NCI-H226 (cell line): ENCODE measurements around the gene SH3BP4.

Experiments
- DNase-seq: peaks from one replicate; pipeline ENCODE4 v3.0.0-alpha.2; 2015

Gene SH3BP4

GRCh38 chr2:235024931-235025773 is 73.3 kb downstream of the SH3BP4 start:
- no peak for DNase-seq

DNA sequence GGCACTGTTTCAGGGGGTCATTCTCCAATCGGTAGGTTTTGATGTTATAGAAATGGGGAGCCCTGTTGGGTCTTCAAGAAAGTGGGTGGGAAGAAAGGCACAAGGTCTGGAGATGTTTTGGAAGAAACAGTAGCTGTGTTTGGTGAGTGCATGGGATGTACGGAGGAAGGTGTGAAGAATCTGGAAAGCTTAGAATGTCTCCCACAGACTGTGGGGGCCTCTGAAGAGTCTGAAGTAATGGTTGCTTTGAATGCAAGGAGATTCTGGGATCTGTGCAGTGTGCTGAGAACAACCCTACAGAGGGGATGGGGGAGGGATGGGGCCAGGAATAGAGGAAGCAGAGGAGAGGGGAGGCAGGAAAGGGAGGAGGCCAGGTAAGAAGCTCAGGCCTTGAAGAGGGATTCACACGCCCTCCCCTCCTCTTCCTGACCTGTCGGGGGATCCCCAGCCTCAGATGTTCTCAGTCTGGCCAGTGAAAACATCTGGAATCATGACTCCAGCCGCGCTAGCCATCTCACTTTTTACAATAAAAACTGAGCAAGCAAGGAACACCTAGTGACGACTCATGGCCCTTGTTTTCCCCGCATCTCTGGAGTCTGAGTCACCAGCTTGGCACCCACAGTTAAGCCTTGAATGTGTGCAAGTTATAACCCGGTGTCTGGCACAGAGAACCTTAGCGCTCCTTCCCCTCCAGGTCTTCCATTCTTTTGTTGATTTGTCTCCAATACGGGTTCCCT is 74.2 kb downstream of the SH3BP4 start:
- DNase-seq: peak; percentile 88

GRCh38 chr2:235026649-235027557 is 75.1 kb downstream of the SH3BP4 start:
- DNase-seq: peak; percentile 94

- DNase-seq: peak; percentile 85
Measured at GRCh38 chr2:235027558-235028214, 75.9 kb downstream of the SH3BP4 start.

DNA sequence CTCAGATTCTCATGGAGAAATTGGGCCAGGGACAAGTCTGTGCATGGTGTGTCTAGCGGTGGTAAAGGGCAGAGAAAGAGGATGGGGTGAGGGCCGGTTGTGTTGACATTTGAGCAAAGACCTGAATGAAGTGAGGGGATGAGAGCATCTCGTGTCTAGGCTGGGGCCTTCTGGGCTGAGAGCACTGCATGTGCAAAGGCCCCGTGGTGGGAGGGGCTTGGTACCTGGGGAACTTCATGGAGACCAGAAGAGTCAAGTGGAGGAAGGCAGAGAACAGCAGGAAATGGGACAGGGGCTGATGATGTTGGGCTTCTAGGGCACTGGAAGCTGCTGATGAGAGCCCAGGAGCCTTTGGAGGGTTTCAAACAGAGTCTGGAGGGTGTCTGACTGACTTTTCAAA is 76.8 kb downstream of the SH3BP4 start:
- no peak for DNase-seq

DNA sequence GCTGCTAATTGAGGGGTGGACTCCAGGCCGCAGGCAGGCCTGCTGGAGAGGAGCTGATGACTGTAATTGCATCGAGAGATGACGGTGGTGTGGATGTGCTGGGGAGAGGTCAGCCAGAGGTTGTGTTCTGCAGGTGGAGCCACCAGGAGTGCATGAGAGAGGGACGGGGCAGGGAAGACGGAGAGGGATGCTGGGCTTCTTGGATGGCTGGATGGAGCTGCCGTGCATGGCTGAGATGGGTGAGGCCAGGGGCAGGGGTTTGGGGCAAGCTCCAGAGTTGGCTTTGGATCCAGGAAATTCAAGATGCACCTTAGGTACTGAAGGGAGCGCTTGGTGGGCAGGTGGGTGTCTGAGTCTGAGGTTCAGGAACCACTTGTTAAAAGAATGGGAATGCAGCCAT is 77.2 kb downstream of the SH3BP4 start:
- DNase-seq: no peak

- no peak for DNase-seq
Measured at GRCh38 chr2:235030126-235030525, 78.3 kb downstream of the SH3BP4 start.

GRCh38 chr2:235030936-235031335 is 79.1 kb downstream of the SH3BP4 start:
- DNase-seq: no peak

DNA sequence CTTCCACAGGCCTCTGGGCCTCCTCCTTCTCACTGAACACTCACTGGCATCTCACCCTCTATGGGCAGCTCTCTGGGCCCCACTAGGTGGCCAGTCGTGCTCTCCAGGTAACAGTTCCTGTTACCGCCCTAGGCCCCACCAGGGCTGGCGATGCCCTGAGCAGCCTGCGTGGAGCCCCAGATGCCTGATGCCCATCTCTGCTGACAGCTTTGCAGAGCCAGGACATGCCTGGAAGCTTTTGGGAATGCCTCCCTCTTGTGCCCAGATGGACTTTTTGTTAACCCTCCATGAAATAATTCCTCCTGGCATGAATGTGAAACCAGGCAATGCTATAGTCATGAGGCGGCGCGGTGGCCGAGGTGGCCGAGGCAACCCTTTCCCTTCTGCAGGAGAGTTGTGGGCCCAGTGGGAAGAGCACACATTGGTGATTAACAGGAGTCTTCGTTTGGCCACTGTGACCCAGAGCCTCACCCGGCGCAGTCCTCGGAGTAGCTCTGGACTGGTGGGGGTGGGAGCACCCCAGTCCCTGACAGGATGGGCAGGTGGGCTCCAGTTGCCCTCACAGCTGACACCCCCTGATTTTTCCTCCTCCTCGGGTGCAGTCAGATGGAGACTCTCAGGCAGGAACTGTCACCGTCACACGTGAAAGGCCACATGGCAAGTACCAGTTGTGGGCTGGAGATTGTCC is 80.0 kb downstream of the SH3BP4 start:
- no peak for DNase-seq

DNA sequence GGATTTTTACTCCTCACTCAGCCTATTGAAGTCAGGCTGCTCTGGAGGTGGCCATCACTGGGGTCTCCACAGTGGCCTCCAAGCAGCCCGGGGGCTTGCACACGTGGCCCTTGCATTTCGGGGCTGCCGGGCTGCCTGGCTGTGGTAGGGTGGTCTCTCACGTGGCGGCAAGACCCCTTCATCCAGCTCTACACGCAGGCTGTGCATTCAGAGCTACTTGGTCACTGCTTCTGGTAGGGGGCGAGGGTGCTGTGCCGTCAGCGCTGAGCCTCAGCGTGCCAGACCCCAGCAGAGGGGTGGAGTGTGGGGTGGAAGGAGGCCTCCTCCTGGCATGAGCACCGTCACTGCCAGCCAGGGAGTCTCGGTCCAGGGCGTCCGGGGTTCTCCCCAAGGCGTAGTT is 80.6 kb downstream of the SH3BP4 start:
- no peak for DNase-seq

GRCh38 chr2:235032949-235033348 is 81.1 kb downstream of the SH3BP4 start:
- no peak for DNase-seq

DNA sequence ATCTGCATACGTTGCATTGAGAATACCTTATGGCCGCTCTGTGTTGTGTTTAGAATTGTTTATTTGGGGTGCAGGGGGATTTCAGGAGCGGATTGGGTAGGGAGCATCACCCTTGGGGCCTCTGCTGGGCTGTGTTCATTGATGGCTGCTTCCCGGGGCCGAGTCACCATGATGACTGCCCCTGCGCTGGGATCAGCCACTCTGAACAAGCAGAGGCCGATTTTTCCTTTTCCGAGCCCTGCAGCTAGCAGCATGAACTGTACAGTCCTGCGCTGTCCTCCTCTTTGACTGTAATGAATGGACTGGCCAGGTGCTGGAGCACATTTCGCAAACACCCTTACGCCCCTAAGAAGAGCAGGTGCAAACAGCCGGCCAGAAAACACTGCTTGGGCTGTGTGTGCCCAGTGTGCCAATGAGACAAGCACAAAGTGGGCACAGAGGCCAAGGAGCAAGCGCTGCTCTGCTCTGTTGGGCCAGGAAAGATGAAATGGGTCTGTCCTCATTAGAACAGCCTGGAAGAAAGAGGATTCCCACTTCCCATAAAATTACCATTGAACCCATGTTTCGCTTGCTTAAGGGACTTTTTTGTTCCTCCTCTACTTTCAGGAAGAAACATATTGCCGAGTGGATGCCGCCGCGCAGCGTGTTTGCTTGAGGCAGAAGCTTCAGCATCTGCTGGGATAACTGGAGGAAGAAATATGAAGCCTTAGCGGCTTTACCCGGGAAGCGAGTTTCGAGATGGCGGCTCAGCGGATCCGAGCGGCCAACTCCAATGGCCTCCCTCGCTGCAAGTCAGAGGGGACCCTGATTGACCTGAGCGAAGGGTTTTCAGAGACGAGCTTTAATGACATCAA is 82.7 kb downstream of the SH3BP4 start:
- DNase-seq: no peak

DNA sequence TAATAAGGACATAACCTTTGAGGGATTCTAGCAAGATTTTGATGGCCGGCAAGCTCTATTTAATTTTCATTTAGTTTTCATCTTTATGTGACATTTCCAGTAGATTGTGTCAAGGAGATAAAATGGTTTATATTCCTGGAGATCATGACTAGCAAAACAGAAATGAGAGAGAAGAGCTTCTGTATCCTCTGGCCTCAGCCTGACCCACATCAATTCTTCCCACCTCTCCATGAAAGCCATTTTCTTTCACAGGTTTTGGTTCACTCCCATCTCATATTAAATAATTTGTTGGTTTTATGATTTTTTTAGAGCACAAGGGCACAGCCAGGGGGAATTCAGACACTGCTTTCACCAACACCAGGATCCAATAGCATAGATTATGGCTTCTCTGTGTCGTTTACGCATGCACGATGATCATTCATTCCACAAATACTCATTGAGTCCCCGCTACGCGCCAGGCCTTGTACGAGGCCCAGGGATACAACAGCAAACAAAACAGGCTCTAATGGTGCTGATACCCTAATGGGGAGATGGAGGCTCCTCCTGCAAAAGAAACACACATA is 85.9 kb downstream of the SH3BP4 start:
- no peak for DNase-seq

- no peak for DNase-seq
Measured at GRCh38 chr2:235041221-235041917, 89.6 kb downstream of the SH3BP4 start.

DNA sequence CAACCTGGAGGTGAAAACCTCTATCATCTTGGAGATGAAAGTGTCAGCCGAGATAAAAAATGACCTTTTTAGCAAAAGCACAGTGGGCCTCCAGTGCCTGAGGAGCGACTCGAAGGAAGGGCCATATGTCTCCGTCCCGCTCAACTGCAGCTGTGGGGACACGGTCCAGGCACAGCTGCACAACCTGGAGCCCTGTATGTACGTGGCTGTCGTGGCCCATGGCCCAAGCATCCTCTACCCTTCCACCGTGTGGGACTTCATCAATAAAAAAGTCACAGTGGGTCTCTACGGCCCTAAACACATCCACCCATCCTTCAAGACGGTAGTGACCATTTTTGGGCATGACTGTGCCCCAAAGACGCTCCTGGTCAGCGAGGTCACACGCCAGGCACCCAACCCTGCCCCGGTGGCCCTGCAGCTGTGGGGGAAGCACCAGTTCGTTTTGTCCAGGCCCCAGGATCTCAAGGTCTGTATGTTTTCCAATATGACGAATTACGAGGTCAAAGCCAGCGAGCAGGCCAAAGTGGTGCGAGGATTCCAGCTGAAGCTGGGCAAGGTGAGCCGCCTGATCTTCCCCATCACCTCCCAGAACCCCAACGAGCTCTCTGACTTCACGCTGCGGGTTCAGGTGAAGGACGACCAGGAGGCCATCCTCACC is 90.2 kb downstream of the SH3BP4 start:
- no peak for DNase-seq

DNA sequence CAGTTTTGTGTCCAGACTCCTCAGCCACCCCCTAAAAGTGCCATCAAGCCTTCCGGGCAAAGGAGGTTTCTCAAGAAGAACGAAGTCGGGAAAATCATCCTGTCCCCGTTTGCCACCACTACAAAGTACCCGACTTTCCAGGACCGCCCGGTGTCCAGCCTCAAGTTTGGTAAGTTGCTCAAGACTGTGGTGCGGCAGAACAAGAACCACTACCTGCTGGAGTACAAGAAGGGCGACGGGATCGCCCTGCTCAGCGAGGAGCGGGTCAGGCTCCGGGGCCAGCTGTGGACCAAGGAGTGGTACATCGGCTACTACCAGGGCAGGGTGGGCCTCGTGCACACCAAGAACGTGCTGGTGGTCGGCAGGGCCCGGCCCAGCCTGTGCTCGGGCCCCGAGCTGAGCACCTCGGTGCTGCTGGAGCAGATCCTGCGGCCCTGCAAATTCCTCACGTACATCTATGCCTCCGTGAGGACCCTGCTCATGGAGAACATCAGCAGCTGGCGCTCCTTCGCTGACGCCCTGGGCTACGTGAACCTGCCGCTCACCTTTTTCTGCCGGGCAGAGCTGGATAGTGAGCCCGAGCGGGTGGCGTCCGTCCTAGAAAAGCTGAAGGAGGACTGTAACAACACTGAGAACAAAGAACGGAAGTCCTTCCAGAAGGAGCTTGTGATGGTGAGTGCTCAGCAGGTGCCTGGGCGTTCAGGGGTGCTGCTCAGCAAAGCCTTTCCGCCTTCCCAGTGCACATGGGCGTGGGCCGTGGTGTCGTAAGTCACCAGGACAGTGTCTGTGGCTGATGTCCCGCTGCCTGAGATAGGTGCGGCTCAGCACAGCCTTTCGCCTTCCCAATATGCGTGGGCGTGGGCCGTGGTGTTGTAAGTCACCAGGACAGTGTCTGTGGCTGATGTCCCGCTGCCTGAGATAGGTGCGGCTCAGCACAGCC is 91.0 kb downstream of the SH3BP4 start:
- no peak for DNase-seq

DNA sequence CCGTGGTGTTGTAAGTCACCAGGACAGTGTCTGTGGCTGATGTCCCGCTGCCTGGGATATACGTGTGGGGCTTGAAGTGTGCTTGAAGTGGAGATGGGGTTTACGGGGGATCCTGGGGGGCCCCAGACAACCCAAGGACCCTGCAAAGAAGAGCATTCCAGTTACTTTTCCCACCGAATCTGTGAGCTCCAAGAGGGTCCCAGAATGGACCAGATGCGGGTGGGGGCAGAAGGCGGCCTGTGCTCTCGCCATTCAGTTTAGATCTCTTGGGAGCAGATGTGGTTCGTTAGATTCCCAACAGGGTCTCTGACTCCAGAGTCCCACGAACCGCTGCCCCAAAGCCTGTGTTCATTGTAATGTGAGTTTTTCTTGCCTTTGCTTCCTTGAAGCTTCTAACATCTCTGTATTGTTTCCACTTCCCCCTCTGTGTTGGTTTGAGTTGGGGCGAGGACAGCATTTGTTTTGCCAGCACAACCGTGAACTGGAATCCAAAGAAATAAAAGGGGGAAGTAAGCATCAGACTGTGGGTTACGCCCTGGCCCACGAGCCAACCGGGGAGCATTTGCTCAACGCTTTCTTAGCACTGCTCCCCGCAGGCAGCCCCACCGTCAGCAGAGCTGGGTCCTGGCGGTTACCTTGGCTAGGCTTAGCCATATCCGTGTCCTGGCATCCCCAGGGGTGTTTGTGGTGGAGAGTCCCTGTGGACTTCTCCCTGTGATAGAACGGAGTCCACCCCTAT is 92.1 kb downstream of the SH3BP4 start:
- DNase-seq: no peak
